Activated T-helper 1 cell treated with anti-CD3 and anti-CD28 coated beads, Interleukin-12 subunit alpha, Interleukin-12 subunit beta, Interleukin-2, Interleukin-4 antibody, amounts not matched to agents 30 ng/mL and 10 ng/mL and 1 ng/mL, durations not matched to agents 14 hours and 24 hours and 36 hours (primary cell): ENCODE data around the gene EYA4. TPM values are rescaled to one million over a fixed set of nuclear protein-coding genes. Genes with fewer than 3 reads are reported as not detected.

ENCODE experiments used
- DNase-seq: peaks from one replicate; pipeline ENCODE4 v3.0.0; 2021; ENCODE audit warnings: low spot score
- H3K27ac Mint-ChIP-seq: one replicate; pipeline ENCODE4 v1.8.0; 2021; ENCODE audit warnings: mild to moderate bottlenecking, mixed read lengths
- H3K27me3 Mint-ChIP-seq: one replicate; pipeline ENCODE4 v1.8.0; 2022; ENCODE audit warnings: mild to moderate bottlenecking, moderate library complexity, mixed read lengths; ENCODE audit not compliant: insufficient read depth
- H3K36me3 Mint-ChIP-seq: one replicate; pipeline ENCODE4 v1.8.0; 2021; ENCODE audit warnings: low read depth, mixed read lengths
- H3K4me1 Mint-ChIP-seq: one replicate; pipeline ENCODE4 v1.8.0; 2021; ENCODE audit warnings: low read depth, mixed read lengths
- H3K4me3 Mint-ChIP-seq: one replicate; pipeline ENCODE4 v1.8.0; 2021; ENCODE audit warnings: mild to moderate bottlenecking, moderate library complexity, mixed read lengths
- H3K9me3 Mint-ChIP-seq: one replicate; pipeline ENCODE4 v1.8.0; 2021; ENCODE audit warnings: mixed read lengths
- intact Hi-C: fragments of 100-400 bp; cut with micrococcal nuclease; formaldehyde crosslinking; loops from one replicate; pipeline ENCODE4 v1.15.1; 2024
- total RNA-seq: library from RNA; stranded (reverse); gene quantifications from 2 replicates; pipeline ENCODE4 v1.2.3, GENCODE V29; 2022

EYA4 gene
- total RNA-seq, 1 donor from 2014 or later, result not detected

DNA sequence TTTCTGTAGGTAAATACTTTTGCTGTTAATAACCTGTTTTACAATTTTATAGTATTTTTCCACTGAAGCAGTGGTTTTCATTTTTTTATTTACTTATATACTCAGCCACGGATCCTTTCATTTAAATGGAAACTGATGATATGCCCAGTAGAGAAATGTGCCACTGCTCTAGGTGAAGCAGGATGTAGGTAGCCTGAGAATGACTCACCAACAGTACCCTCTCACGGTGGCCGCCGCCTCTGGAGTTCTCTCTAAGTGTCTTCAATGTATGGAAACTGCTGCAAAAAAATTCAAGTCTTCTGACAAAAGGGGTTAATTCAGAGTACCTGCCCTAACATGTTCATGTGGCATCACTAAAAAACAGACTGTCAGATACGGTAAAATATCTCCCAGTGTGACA is 6.4 kb downstream of the EYA4 start:
- H3K27me3 Mint-ChIP-seq, result peaks cover 39% of the 10 kb centered on the region
- no peak overlapping the region for H3K4me3 Mint-ChIP-seq
- H3K36me3 Mint-ChIP-seq, result no peaks in the 10 kb centered on the region
- DNase-seq, result no peak
- intact Hi-C loops, result loop anchor here (10.0 kb wide), 1 partner anchor 607 kb away; no protein-coding TSS in a partner anchor
- H3K4me1 Mint-ChIP-seq, result no peaks in the 10 kb centered on the region
- H3K9me3 Mint-ChIP-seq, result no peaks in the 10 kb centered on the region
- no peak overlapping the region for H3K27ac Mint-ChIP-seq

DNA sequence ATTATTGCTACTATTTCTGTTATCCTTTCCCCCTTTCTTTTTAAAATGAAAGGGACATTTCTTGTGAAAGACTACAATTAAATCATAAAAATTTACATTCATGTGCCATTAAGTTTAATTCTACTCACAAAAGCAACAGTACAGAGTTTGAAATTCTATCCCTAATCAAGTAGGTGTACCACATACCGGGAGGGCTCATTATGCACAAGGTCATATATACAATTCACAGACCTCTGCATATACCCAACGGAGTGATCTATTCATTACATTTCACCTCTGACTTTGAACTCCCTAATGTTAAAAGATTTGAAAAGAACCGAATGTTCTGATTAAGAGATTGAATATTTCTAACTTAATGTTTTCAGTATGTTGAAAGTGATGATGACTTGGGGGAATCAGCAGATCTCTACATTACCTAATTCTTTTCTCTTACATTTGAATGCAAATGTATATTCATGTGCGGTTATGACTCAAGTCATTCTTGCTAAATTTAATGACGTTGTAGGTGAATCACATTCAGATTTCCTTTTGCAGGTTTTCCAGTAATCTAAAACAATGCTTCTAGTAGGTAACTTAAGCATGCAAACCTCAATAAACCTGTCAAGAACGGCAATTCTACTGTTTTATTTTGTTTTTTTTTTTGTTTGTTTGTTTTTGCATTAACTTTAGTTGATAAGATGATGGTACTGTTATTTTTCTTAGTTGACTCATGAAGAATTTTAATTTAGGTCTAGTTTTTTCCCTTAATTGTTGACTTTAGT is 7.3 kb downstream of the EYA4 start:
- H3K4me3 Mint-ChIP-seq, result no peak overlapping the region
- no peaks in the 10 kb centered on the region for H3K36me3 Mint-ChIP-seq
- H3K27ac Mint-ChIP-seq, result no peak overlapping the region
- no peaks in the 10 kb centered on the region for H3K4me1 Mint-ChIP-seq
- peaks cover 30% of the 10 kb centered on the region for H3K27me3 Mint-ChIP-seq
- no peaks in the 10 kb centered on the region for H3K9me3 Mint-ChIP-seq
- intact Hi-C loops, result loop anchor here (10.0 kb wide), 1 partner anchor 606 kb away; no protein-coding TSS in a partner anchor
- no peak for DNase-seq

DNA sequence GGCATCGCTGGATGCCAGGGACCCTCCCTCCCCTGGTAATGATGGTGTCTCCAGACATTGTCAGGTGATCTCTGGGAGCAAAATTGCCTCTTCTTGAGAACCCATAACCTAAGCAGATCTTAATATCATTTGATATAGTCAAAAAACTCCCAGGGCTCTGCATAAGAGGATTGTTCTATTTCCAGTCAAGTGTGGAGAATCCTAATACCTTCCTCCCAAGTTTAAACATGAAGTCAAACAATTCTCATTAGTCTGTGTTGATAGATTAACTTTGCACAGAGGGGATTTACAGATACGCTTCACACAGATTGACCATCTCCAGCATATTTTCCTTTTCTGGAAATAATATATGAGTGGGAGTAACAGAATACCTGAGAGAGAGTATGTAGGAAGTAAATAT is 10.5 kb downstream of the EYA4 start:
- no peak overlapping the region for H3K4me3 Mint-ChIP-seq
- no peaks in the 10 kb centered on the region for H3K4me1 Mint-ChIP-seq
- H3K9me3 Mint-ChIP-seq, result no peaks in the 10 kb centered on the region
- H3K27me3 Mint-ChIP-seq, result peaks cover 7% of the 10 kb centered on the region
- no peak for DNase-seq
- intact Hi-C loops, result no loop called here
- H3K27ac Mint-ChIP-seq, result no peak overlapping the region
- no peaks in the 10 kb centered on the region for H3K36me3 Mint-ChIP-seq

DNA sequence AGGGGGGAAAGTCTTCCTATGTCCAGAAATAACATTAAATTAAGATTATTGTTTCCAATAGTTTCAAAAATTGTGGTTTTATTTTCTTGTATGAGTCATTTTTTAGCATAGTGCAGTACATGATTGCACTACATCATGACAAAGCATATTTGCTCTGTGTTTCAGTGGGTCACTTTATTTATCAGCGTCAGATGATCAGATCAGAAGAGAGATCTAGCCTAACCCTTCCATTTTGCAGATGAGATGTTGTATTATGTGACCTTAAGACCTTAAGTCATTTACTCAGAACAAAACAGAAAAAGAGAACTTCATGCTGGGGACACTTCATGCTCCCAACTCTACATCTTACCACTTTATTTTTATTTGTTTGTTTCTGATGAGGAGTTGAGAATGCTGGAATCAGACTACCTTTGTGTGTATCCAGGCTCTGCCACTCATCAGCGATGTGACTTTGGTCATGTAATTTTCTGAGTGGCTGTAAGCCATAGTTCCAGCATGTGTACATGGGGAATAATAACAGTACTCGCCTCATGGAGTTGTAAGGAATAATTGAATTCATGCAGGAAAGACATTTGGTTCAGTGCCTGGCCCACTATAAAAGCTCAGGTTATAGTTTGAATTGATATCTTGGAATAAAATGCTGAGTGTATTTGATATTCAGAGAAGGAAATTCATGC is 13.5 kb downstream of the EYA4 start:
- no peaks in the 10 kb centered on the region for H3K36me3 Mint-ChIP-seq
- H3K27me3 Mint-ChIP-seq, result no peaks in the 10 kb centered on the region
- intact Hi-C loops, result no loop called here
- H3K9me3 Mint-ChIP-seq, result no peaks in the 10 kb centered on the region
- no peaks in the 10 kb centered on the region for H3K4me1 Mint-ChIP-seq
- no peak for DNase-seq
- no peak overlapping the region for H3K27ac Mint-ChIP-seq
- H3K4me3 Mint-ChIP-seq, result no peak overlapping the region

DNA sequence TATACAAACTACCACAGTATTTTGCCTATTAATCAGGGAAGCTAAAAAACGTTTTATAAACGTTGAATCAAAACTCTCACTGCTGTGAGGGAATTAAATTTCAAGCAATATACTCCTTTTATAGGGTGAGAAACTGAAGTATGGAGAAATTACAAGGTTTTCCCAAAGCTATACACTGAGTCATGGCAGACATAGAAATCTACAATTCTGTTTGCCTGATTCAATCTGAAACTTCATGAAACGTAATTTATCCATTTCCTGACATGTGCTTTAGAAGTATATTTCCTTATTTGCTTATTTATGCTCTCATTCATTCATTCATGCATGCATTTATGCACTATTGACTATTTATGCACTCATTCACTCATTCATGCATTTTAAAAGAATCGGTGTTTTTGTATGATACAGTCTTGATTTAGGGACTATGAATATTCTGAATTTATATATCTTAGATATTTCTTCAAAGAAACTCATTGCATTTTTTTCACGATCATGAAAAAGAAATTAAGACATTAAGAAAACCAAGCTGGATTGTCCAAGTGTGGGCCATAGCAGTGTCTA is 16.5 kb downstream of the EYA4 start:
- no peak overlapping the region for H3K4me3 Mint-ChIP-seq
- no peaks in the 10 kb centered on the region for H3K27me3 Mint-ChIP-seq
- no peaks in the 10 kb centered on the region for H3K36me3 Mint-ChIP-seq

DNA sequence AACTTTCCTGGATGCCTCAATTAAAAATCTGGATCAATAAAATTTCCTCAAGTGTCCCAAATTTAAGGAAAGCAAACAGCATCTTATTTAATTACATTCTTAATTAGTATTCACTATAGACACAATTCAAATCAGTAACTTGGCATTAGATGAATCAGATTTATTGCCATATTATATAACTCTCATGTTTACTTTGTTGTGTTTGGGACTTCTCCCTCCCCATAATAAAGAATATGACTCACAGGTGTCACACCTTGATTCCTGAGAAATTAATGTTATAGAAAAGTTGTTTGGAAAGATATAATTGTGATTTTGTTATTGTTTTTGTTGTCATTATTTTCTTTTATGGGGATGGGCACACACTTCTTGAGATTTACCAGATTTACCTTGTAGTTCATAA is 18.4 kb downstream of the EYA4 start:
- Mint-ChIP-seq H3K36me3 (no peaks in the 10 kb centered on the region), H3K4me3 (no peak overlapping the region), H3K27me3 (no peaks in the 10 kb centered on the region)

More for the DNA sequence above, 16.5 kb downstream of the EYA4 start:
- no peaks in the 10 kb centered on the region for H3K9me3 Mint-ChIP-seq
- no peak for DNase-seq
- H3K27ac Mint-ChIP-seq, result no peak overlapping the region
- no peaks in the 10 kb centered on the region for H3K4me1 Mint-ChIP-seq
- intact Hi-C loops, result no loop called here

DNA sequence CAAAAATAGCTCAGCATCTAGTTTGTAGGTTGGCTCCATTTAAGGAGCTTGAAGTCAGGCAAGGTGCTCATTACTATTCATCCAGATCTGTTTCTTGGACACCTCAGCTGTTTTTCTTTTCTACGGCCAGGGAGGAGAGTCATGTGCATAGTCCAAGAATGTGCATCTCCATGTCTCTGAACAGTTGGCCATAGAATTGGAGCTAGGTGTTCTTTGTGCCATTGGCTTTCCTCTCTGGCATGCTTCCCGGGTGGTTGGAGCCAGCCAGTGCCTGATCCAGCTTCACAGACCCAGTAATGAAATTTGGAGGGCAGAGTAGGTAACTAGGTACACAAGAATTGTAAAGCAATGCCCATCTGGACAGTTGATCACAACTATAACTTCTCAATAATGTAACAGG is 21.6 kb downstream of the EYA4 start:
- Mint-ChIP-seq H3K27me3 (no peaks in the 10 kb centered on the region), H3K4me1 (no peaks in the 10 kb centered on the region), H3K9me3 (no peaks in the 10 kb centered on the region), H3K4me3 (no peak overlapping the region), H3K27ac (no peak overlapping the region), H3K36me3 (no peaks in the 10 kb centered on the region)
- intact Hi-C loops, result no loop called here
- DNase-seq, result no peak

More for the DNA sequence above, 18.4 kb downstream of the EYA4 start:
- H3K9me3 Mint-ChIP-seq, result no peaks in the 10 kb centered on the region
- intact Hi-C loops, result no loop called here
- H3K27ac Mint-ChIP-seq, result no peak overlapping the region
- no peak for DNase-seq
- H3K4me1 Mint-ChIP-seq, result no peaks in the 10 kb centered on the region

DNA sequence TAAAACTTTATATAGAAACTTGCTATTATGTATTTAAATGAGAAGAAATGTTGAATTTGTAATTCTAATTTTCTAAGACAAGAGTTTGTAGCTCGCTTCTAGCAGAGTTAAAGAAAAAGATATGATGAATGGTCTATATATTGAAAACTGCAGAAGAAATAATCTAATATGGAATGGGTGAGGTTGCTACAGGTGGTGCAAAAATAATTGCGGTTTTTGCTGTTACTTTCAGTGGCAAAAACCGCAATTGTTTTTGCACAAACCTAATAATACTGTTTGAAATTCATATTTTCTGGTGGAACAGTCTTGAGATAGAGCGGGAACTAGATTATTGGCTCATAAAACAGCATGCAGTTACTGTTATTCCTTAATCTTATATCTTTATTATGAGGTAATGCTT is 23.9 kb downstream of the EYA4 start:
- Mint-ChIP-seq H3K27ac (no peak overlapping the region), H3K4me3 (no peak overlapping the region), H3K9me3 (no peaks in the 10 kb centered on the region), H3K36me3 (no peaks in the 10 kb centered on the region), H3K27me3 (no peaks in the 10 kb centered on the region), H3K4me1 (no peaks in the 10 kb centered on the region)
- no peak for DNase-seq
- intact Hi-C loops, result no loop called here

DNA sequence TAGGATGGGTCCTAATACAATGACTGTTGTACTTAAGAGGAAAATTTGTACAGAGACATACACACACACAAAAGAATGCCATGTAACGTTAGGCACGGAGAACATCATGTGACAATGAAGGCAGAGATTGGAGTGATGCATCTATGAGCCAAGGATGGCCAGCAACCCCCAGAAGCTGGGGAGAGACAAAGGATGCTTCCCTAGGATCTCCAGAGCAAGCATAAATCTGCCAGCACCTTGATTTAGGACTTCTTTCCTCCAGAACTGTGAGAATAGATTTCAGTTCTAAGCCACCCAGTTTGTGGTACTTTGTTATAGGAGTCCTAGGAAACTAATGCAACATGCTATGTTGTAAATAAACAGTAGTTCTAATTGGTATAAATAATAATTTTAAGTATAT is 25.0 kb downstream of the EYA4 start:
- H3K27ac Mint-ChIP-seq, result no peak overlapping the region
- intact Hi-C loops, result no loop called here
- H3K4me1 Mint-ChIP-seq, result no peaks in the 10 kb centered on the region
- no peak for DNase-seq
- no peak overlapping the region for H3K4me3 Mint-ChIP-seq
- H3K9me3 Mint-ChIP-seq, result no peaks in the 10 kb centered on the region
- no peaks in the 10 kb centered on the region for H3K27me3 Mint-ChIP-seq
- H3K36me3 Mint-ChIP-seq, result no peaks in the 10 kb centered on the region

DNA sequence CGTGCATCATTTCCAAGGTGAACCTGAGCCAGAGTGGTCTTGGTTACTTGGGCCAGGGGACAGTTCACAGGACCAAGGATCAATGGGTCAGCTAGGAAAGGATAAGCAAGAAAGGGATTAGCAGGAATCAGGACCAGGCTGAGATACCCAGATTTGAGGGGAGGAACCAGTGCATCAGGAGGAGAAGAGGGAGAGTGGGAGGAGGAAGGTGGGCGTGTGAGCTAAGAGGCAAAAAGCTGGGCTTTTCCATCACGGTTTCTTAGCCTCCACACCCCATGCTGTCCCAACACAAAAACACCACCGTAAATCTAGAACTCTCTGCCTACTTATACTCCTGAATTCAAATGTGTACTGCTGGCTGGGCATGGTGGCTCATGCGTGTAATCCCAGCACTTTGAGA is 27.5 kb downstream of the EYA4 start:
- no peaks in the 10 kb centered on the region for H3K36me3 Mint-ChIP-seq
- H3K4me3 Mint-ChIP-seq, result no peak overlapping the region
- no peaks in the 10 kb centered on the region for H3K9me3 Mint-ChIP-seq
- H3K4me1 Mint-ChIP-seq, result no peaks in the 10 kb centered on the region
- intact Hi-C loops, result no loop called here
- no peak for DNase-seq
- H3K27me3 Mint-ChIP-seq, result peaks cover under 1% of the 10 kb centered on the region
- H3K27ac Mint-ChIP-seq, result no peak overlapping the region

DNA sequence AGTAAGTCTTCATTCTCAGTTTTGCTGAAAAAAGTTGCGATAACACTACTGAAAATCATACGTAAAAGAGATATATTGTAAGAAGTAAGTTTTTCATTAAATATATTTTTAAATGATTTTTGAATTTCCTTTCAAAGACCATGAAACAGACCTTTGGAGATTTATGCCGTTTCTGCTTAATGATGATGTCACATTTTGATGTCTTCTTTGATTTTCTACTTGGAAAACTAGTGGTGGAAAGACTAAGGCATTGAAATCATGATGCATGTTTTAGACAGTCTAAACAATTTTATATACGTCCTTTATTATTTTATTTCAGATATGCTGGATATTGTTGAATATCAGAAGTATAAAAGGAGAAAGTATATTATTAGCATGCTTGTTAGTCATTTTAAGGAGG is 33.7 kb downstream of the EYA4 start:
- Mint-ChIP-seq H3K9me3 (no peaks in the 10 kb centered on the region), H3K4me3 (no peak overlapping the region), H3K27me3 (peaks cover 2% of the 10 kb centered on the region), H3K27ac (no peak overlapping the region), H3K36me3 (no peaks in the 10 kb centered on the region), H3K4me1 (no peaks in the 10 kb centered on the region)
- DNase-seq, result no peak
- intact Hi-C loops, result no loop called here

DNA sequence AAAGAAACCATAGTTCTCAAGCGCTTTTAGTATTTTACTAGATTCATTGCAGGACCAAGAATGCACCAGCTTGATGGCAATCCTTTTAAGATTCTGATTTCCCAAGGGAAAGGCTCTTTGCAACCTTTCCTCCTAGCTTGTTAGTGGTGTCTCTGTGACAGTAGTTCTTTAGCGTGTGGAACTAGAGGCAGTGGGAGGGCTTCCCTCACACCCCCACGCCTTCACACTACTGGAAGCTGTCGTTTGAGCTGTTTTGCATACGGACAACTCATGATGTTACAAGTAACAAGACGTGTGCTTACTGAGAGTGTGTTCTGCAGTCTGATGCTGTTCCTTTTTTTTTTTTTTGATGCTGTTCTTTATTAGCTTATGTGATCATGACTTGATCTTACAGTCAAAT is 34.1 kb downstream of the EYA4 start:
- H3K9me3 Mint-ChIP-seq, result no peaks in the 10 kb centered on the region
- intact Hi-C loops, result no loop called here

DNA sequence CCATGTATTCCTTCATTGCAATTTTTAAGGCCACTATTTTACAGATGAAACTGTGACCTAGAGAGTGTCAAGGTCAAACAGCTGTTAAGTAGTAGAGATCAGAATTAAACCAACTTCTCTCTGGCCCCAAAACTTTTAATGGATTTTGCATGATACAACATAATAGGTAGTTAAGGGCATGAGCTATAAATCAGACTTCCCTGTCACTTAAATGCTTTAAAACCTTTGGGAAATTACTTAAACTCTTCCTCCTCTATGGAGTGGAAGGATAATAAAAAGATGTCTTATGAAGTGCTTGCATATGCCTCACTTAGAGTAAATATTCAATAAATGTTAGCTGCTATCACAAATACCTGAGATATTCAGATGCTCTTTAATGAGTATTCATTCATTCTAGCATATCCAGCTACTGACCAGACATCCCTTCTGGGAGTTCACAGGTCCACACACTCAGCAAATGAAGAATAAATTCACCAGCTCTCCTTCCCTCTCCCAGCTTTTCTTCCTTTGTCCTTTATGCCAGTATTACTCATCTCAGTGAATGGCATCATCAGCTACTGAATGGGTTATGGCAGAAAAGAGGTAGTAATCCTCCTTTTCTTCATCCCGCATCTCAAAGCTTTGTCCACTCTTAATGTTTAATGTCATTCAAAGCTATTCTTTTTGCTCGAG is 36.2 kb downstream of the EYA4 start:
- no peaks in the 10 kb centered on the region for H3K36me3 Mint-ChIP-seq
- H3K27me3 Mint-ChIP-seq, result peaks cover 2% of the 10 kb centered on the region
- H3K9me3 Mint-ChIP-seq, result no peaks in the 10 kb centered on the region
- H3K4me1 Mint-ChIP-seq, result no peaks in the 10 kb centered on the region
- no peak overlapping the region for H3K27ac Mint-ChIP-seq
- H3K4me3 Mint-ChIP-seq, result no peak overlapping the region
- intact Hi-C loops, result no loop called here
- no peak for DNase-seq

More for the DNA sequence above, 34.1 kb downstream of the EYA4 start:
- Mint-ChIP-seq H3K27me3 (peaks cover 2% of the 10 kb centered on the region), H3K36me3 (no peaks in the 10 kb centered on the region), H3K4me3 (no peak overlapping the region), H3K27ac (no peak overlapping the region), H3K4me1 (no peaks in the 10 kb centered on the region)
- no peak for DNase-seq
